ENCODE data around the gene RNU7-1.

Gene RNU7-1

GRCh38 chr12:6965026-6965661 is 21.5 kb downstream of the RNU7-1 start:
- DNase-seq (ENCODE audit: low read depth): peak; percentile 74

DNA sequence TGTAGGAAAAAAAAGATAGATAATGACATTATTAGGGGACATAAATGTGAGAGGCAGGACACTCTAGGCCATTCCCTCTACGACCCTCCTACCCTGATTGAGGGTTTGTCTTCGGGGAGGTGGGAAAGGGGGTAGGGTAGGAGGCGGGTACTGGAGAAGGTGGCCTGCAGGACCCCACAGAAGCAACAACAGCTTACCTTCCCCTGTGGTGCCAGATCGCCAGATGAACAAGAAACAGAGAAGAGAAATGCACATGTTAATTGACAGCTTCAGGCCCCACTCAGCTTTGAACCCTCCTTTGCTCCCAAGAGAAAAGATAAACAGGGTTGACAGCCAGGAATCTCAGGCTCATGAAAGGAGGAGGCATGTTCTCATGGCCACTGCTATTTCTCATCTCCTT is 22.1 kb downstream of the RNU7-1 start:
- no peak for DNase-seq (ENCODE audit: low read depth)

GRCh38 chr12:6966351-6966750 is 22.7 kb downstream of the RNU7-1 start:
- DNase-seq (ENCODE audit: low read depth): no peak

DNA sequence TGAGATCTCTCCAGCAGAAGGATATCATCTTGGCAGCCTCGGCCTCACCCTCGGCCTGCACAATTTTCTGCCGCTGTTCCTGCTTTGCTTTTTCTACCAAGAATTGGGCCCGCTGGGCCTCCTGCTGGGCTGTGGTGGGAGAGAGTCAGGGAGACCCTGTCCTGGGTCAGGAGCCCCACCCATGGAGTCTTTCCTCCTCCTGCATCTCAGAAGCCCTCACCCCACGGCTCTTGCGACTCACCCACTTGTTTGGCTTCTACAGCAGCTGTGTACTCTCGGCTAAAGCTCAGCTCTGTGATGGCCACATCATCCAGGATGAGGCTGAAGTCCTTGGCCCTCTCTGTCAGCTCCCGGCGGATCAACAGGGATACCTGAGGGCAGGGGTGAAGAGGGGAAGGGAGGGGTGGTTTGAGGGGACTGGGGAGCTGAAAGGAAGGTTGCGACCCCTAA is 24.1 kb downstream of the RNU7-1 start:
- no peak for DNase-seq (ENCODE audit: low read depth)

GRCh38 chr12:6968426-6968825 is 24.8 kb downstream of the RNU7-1 start:
- no peak for DNase-seq (ENCODE audit: low read depth)

GRCh38 chr12:6970096-6970527 is 26.5 kb downstream of the RNU7-1 start:
- DNase-seq (ENCODE audit: low read depth): no peak

- DNase-seq (ENCODE audit: low read depth): no peak
Measured at GRCh38 chr12:6974180-6974579, 30.6 kb downstream of the RNU7-1 start.

GRCh38 chr12:6975297-6976032 is 31.8 kb downstream of the RNU7-1 start:
- DNase-seq (ENCODE audit: low read depth): no peak

GRCh38 chr12:6977653-6978052 is 34.0 kb downstream of the RNU7-1 start:
- DNase-seq (ENCODE audit: low read depth): no peak

DNA sequence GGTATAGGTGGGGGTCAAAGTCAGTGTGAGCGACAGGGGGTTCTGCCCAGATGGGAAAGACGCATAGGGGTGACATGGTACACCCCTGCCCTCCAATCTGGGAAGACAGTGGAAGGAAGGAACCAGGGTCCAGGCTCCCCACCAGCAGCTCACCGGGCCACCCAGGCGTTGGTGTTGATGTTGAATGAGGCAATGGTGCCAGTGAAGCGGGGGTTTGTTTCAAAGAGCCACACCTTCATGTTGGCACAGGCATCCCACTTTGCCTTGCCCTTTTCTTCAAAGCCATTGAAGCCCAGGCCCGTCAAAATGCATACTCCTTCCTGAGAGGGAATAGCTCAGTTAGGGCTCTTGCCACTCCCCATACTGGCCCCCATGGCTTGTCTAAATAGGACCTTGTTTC is 34.6 kb downstream of the RNU7-1 start:
- DNase-seq (ENCODE audit: low read depth): no peak

- no peak for DNase-seq (ENCODE audit: low read depth)
Measured at GRCh38 chr12:6978611-6979011, 35.0 kb downstream of the RNU7-1 start.

- DNase-seq (ENCODE audit: low read depth): no peak
Measured at GRCh38 chr12:6979021-6979420, 35.4 kb downstream of the RNU7-1 start.

DNA sequence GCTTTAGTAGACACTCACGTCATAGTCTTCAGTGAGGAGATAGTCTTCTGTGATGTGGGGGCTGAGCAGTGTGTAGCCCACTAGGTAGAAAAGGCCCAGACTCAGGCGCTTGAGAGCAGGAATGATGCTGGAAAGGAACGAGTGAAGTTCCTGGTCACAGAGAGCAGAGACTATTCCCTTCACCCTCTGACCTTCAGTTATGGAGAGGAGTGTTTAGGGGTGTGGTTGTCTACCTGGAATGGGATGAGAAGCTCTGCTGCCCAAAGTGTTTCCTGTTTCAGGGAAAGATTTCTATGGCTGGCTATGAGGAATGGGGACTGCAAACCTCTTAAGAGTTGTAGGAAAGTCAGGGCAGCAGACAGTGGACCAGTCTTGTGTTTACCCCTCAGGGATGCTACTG is 35.8 kb downstream of the RNU7-1 start:
- DNase-seq (ENCODE audit: low read depth): no peak

GRCh38 chr12:6980075-6980474 is 36.5 kb downstream of the RNU7-1 start:
- no peak for DNase-seq (ENCODE audit: low read depth)

- no peak for DNase-seq (ENCODE audit: low read depth)
Measured at GRCh38 chr12:6980740-6981139, 37.1 kb downstream of the RNU7-1 start.

DNA sequence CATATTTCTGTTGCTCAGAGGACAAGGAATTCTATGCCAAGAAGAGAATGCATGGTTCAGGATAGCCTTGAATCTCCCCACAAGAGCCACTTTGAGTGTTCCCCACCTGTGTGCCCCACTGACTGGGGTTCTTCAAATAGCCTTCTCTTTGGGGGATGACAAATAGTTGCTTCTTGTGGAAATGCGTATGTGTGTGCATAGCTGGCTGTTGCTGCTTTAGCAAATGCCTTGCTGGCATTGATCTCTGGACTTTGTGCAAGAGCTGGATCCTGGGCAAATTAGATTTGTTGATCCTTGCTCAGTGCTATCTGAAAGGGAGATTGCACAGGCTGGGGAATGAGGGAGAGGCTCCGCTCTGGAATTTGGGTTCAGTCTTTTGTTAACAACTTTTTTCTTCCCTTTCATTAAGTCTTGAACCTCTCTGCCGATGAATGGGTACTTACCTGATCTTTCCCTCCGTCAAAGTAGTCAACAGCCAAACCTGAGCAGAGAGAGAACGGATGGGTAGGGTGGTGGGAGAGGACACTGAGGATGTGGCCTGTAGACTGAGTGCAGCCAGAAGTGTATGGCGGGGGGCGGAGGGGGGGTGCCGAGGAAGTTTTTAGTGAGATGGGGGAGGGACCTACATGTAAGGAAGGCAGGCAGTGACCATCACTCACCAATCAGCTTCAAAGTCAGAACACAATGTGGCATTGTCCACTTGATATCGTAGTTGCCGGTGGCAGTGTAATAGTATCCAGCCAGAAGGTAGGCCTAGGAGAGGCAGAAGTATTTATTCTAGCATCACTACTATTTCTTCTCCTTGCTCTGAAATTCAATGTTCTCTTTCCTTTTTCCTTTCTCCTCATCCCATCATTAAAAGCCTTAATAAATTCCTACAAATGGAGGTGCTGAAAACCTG is 37.8 kb downstream of the RNU7-1 start:
- no peak for DNase-seq (ENCODE audit: low read depth)

GRCh38 chr12:6982532-6982931 is 38.9 kb downstream of the RNU7-1 start:
- no peak for DNase-seq (ENCODE audit: low read depth)

GRCh38 chr12:6987956-6988553 is 44.4 kb downstream of the RNU7-1 start:
- no peak for DNase-seq (ENCODE audit: low read depth)
